ENCODE data around the gene ERRFI1. TPM values are rescaled to one million over a fixed set of nuclear protein-coding genes. Genes with fewer than 3 reads are reported as not detected.

ERRFI1 gene
- total and polyA plus RNA-seq, 2 of the 8 experiments (the other 6 are each of a cell fraction or from before 2014, with no cell fraction given), result 23.4 to 46.1 TPM

DNA sequence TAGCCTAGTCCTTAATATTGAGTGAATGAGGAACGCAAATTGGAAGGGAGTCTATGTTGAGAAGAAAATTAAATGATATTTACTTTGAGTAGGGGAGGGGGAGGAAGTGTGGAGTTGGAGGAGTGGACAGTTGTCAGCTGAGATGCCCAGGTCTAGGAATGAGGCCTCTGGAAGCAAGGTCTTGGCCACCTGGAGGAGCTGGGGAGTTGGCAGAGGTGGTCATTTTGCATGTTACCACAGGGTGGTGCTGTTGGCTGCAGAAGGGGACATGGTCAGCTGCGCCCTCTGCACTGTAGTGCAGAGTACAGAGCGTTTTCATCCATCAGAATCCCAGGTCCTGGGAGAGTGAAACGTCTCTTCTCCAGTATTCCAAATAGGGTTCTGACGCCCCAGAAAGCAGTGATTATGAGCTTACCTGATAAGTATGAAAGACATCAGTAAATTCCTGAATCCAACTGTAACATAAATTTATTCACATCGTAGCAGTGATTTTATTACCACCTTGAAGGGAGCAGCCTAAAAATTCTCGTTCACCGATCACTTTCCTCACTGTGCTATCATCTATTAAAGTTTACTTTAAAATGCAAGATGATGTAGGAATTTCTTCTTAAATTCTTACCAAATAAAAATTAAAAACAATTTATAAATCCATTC lies 50.8 kb downstream of the ERRFI1 start:
- no peaks in the 10 kb centered on the region for H3K4me1 ChIP-seq (replicated peaks in 1 of 4; ENCODE audit: control insufficient read depth in 3 of 4, insufficient read depth in 4 of 4, low read length in 3 of 4)
- no peak overlapping the region for H4K5ac ChIP-seq (ENCODE audit: insufficient read length, low read depth, low read length)
- no peak overlapping the region for H3K23ac ChIP-seq (ENCODE audit: insufficient read length)
- peaks cover 0 to 5% of the 10 kb centered on the region in 2 experiments for H4K20me1 ChIP-seq (replicated peaks in 1 of 2; ENCODE audit: control insufficient read depth in 1 of 2, insufficient read depth in 2 of 2, low read length in 2 of 2)
- ChIA-PET POLR2A (ENCODE audit: partially characterized antibody) (interaction anchor here (0.5 to 2.4 kb wide), 8 partner anchors 8 to 374 kb away, joined by 3 to 11 read pairs (median 4); partner anchors contain the start of gene PARK7), CTCF (ENCODE audit: partially characterized antibody) (interaction anchor here (0.6 to 16.4 kb wide), 59 partner anchors 9 to 874 kb away, joined by 3 to 249 read pairs (median 4); partner anchors contain the start of genes PARK7 and SLC45A1)
- FAIRE-seq (peak; percentile 96), DNase-seq (ENCODE audit: low read depth in 1 of 2, low spot score in 2 of 2) (peak in 1 of 2 experiments; percentile 90)
- H3K79me1 ChIP-seq (ENCODE audit: low read depth, low read length), result 0 out of 2 replicates have a peak, but pooled peaks cover 2% of the 10 kb centered on the region
- no peak overlapping the region for H2BK120ac ChIP-seq (replicated peaks; ENCODE audit: low read depth, low read length)
- H3K9ac ChIP-seq (replicated peaks in 1 of 4; ENCODE audit: extremely low read depth in 1 of 4, low read depth in 3 of 4, low read length in 3 of 4), result no peak overlapping the region
- no peak overlapping the region for H3K14ac ChIP-seq (ENCODE audit: insufficient read length)
- no peak overlapping the region for H2BK12ac ChIP-seq (ENCODE audit: low read depth, low read length)
- no peak overlapping the region for H3K27ac ChIP-seq (ENCODE audit: low read depth, low read length)
- no peak overlapping the region for H2BK20ac ChIP-seq (ENCODE audit: low read length)
- H2AFZ ChIP-seq (ENCODE audit: low read length), result no peak overlapping the region
- no peak overlapping the region for H4K91ac ChIP-seq (replicated peaks; ENCODE audit: insufficient read length, low read length)
- no peaks in the 10 kb centered on the region for H3K27me3 ChIP-seq (replicated peaks in 1 of 4; ENCODE audit: control insufficient read depth in 3 of 4, extremely low read depth in 1 of 4, insufficient read depth in 3 of 4, low read length in 3 of 4)
- H3K9me3 ChIP-seq (ENCODE audit: insufficient read depth in 2 of 2, low read depth in 1 of 2, low read length in 1 of 2), result no peaks in the 10 kb centered on the region
- peaks cover 17 to 59% (median 34%) of the 10 kb centered on the region in 4 experiments for H3K36me3 ChIP-seq (ENCODE audit: control insufficient read depth in 2 of 4, insufficient read depth in 4 of 4, low read length in 3 of 4)
- H2AK5ac ChIP-seq (ENCODE audit: low read depth, low read length), result no peak overlapping the region
- H3K4ac ChIP-seq (replicated peaks; ENCODE audit: insufficient read length, low read depth, low read length), result no peak overlapping the region
- H2BK15ac ChIP-seq (ENCODE audit: low read length), result no peak overlapping the region
- peaks cover 0 to 15% of the 10 kb centered on the region in 2 experiments; a peak in 1 of 4 replicates for H3K79me2 ChIP-seq (ENCODE audit: control insufficient read depth in 1 of 2, insufficient read depth in 2 of 2, low read length in 2 of 2)
- no peak overlapping the region for H4K8ac ChIP-seq (ENCODE audit: extremely low read depth, insufficient read depth, low read length)
- no peak overlapping the region for H3K4me2 ChIP-seq (ENCODE audit: insufficient read depth in 1 of 2, low read depth in 2 of 2, low read length in 2 of 2)
- no peak overlapping the region for H2BK5ac ChIP-seq (ENCODE audit: low read depth, low read length)
- H3K23me2 ChIP-seq (ENCODE audit: low read depth, low read length), result no peaks in the 10 kb centered on the region
- 63% methylated on average over 8 of the region's 8 CpGs; no CpG with 5 or more reads in 1 of the 2 experiments for WGBS, 2 experiments (ENCODE audit: extremely low coverage in 1 of 2, insufficient coverage in 1 of 2, insufficient read length in 1 of 2, insufficient replicate concordance in 2 of 2, low coverage in 1 of 2, low lambda C conversion rate in 2 of 2, missing lambda C conversion rate in 1 of 2)
- H3K56ac ChIP-seq (replicated peaks; ENCODE audit: insufficient read length, low read depth, low read length), result no peak overlapping the region
- no peak overlapping the region for H3K18ac ChIP-seq (ENCODE audit: extremely low read depth, low read length)
- no peak overlapping the region for H3K4me3 ChIP-seq (ENCODE audit: extremely low read depth in 1 of 4, insufficient read depth in 2 of 4, low read depth in 3 of 4, low read length in 4 of 4)
- TF ChIP-seq, protein P1, sequence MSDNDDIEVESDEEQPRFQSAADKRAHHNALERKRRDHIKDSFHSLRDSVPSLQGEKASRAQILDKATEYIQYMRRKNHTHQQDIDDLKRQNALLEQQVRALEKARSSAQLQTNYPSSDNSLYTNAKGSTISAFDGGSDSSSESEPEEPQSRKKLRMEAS (IDR thresholded peaks at IDR 0.05), result peak; percentile 50; the same call in 1 of the 2 replicates
- TF ChIP-seq, protein P2, sequence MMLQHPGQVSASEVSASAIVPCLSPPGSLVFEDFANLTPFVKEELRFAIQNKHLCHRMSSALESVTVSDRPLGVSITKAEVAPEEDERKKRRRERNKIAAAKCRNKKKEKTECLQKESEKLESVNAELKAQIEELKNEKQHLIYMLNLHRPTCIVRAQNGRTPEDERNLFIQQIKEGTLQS (IDR thresholded peaks at IDR 0.05; ENCODE audit: insufficient read depth, low read depth, low read length), result peak; percentile 52; the same call in 1 of the 2 replicates
- peak; percentile 31; the same call in 1 of the 2 replicates for TF ChIP-seq POLR2AphosphoS5 (IDR thresholded peaks at IDR 0.05; ENCODE audit: low read depth, low read length)
- peak in 1 of 2 experiments; percentile 72; a peak in 1 of 4 replicates for TF ChIP-seq SIN3A (conservative IDR thresholded peaks at IDR 0.05 in 1 of 2, IDR thresholded peaks at IDR 0.05 in 1 of 2; ENCODE audit: low read depth in 1 of 2, low read length in 2 of 2)
- TF ChIP-seq HDAC2 (IDR thresholded peaks at IDR 0.05; ENCODE audit: borderline replicate concordance in 1 of 2, low read depth in 2 of 2, low read length in 2 of 2), result no peak
- no peak for TF ChIP-seq SAP30 (IDR thresholded peaks at IDR 0.05; ENCODE audit: insufficient read depth, insufficient replicate concordance, low read length)
- TF ChIP-seq, protein P3, sequence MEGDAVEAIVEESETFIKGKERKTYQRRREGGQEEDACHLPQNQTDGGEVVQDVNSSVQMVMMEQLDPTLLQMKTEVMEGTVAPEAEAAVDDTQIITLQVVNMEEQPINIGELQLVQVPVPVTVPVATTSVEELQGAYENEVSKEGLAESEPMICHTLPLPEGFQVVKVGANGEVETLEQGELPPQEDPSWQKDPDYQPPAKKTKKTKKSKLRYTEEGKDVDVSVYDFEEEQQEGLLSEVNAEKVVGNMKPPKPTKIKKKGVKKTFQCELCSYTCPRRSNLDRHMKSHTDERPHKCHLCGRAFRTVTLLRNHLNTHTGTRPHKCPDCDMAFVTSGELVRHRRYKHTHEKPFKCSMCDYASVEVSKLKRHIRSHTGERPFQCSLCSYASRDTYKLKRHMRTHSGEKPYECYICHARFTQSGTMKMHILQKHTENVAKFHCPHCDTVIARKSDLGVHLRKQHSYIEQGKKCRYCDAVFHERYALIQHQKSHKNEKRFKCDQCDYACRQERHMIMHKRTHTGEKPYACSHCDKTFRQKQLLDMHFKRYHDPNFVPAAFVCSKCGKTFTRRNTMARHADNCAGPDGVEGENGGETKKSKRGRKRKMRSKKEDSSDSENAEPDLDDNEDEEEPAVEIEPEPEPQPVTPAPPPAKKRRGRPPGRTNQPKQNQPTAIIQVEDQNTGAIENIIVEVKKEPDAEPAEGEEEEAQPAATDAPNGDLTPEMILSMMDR (IDR thresholded peaks at IDR 0.05; ENCODE audit: control extremely low read depth in 1 of 3, insufficient read depth in 1 of 3, low read depth in 1 of 3, low read length in 3 of 3), result peak; percentile 97 to 100 (median 100)

Measured in H1 (cell line).